WTC11 (cell line): Measurements from ENCODE around the gene NRG3. TPM values are rescaled to one million over a fixed set of nuclear protein-coding genes. Genes with fewer than 3 reads are reported as not detected.

Experiments used
- ATAC-seq: fragments of 200-7000 bp; cut with Tn5 transposase; 2 replicates; pipeline ENCODE4 v1.10.0; 2021; ENCODE audit warnings: mild to moderate bottlenecking, moderate library complexity
- CTCF ChIA-PET: fragments of 300-600 bp; sonication (Branson Sonifier 250); formaldehyde crosslinking; loops from one replicate; lab custom pipeline; 2021; ENCODE audit warnings: antibody characterized with exemption; lab: Charles Lee
- POLR2A ChIA-PET: fragments of 350-600 bp; sonication (Branson Sonifier 250); formaldehyde crosslinking; loops from one replicate; lab custom pipeline; 2021; ENCODE audit warnings: antibody characterized with exemption; lab: Charles Lee
- DNase-seq: peaks from one replicate; pipeline ENCODE4 v3.0.0; 2021; ENCODE audit warnings: low spot score
- H3K27ac Mint-ChIP-seq: 2 replicates; pipeline ENCODE4 v1.8.0; 2021; ENCODE audit warnings: mixed read lengths
- H3K27me3 Mint-ChIP-seq: 2 replicates; pipeline ENCODE4 v1.8.0; 2021; ENCODE audit warnings: low read depth, mild to moderate bottlenecking, moderate library complexity, mixed read lengths
- H3K36me3 Mint-ChIP-seq: 2 replicates; pipeline ENCODE4 v1.8.0; 2021; ENCODE audit warnings: mixed read lengths
- H3K4me1 Mint-ChIP-seq: 2 replicates; pipeline ENCODE4 v1.8.0; 2022; ENCODE audit warnings: mixed read lengths
- H3K4me3 Mint-ChIP-seq: 2 replicates; pipeline ENCODE4 v1.8.0; 2021; ENCODE audit warnings: mild to moderate bottlenecking, moderate library complexity, mixed read lengths
- H3K9me3 Mint-ChIP-seq: 2 replicates; pipeline ENCODE4 v1.8.0; 2021; ENCODE audit warnings: mixed read lengths
- ARID4B ChIP-seq: sonication (generic); formaldehyde crosslinking; IDR thresholded peaks from 2 replicates; pipeline ENCODE4 v1.8.0; 2023; ENCODE audit warnings: missing genetic modification reagents, mild to moderate bottlenecking, borderline replicate concordance
- ATF2 ChIP-seq: sonication (generic); formaldehyde crosslinking; IDR thresholded peaks from 2 replicates; pipeline ENCODE4 v1.8.1; 2022; ENCODE audit warnings: low read depth, missing genetic modification reagents, borderline replicate concordance
- CBFB ChIP-seq: sonication (generic); formaldehyde crosslinking; IDR thresholded peaks from 2 replicates; pipeline ENCODE4 v1.8.1; 2022; ENCODE audit warnings: mild to moderate bottlenecking, low read depth, missing genetic modification reagents
- CDX4 ChIP-seq: fragments of 250-450 bp; sonication (Bioruptor Pico); IDR thresholded peaks from 2 replicates; pipeline ENCODE4 v1.9.0; 2021; ENCODE audit warnings: moderate library complexity, mild to moderate bottlenecking, inconsistent platforms, borderline replicate concordance
- E2F4 ChIP-seq: sonication (generic); formaldehyde crosslinking; IDR thresholded peaks from 2 replicates; pipeline ENCODE4 v1.8.1; 2022; ENCODE audit warnings: low read depth, mild to moderate bottlenecking, moderate library complexity, missing genetic modification reagents, borderline replicate concordance
- EMX1 ChIP-seq: fragments of 250-450 bp; sonication (Bioruptor Pico); IDR thresholded peaks from 2 replicates; pipeline ENCODE4 v1.8.0; 2021; ENCODE audit warnings: mild to moderate bottlenecking
- ESRRA ChIP-seq: sonication (generic); formaldehyde crosslinking; IDR thresholded peaks from 2 replicates; pipeline ENCODE4 v1.8.1; 2022; ENCODE audit warnings: mild to moderate bottlenecking, missing genetic modification reagents, borderline replicate concordance
- FOXK1 ChIP-seq: sonication (generic); formaldehyde crosslinking; IDR thresholded peaks from 2 replicates; pipeline ENCODE4 v1.8.0; 2022; ENCODE audit warnings: mild to moderate bottlenecking, moderate library complexity, missing genetic modification reagents
- FOXP4 ChIP-seq: sonication (generic); formaldehyde crosslinking; IDR thresholded peaks from 2 replicates; pipeline ENCODE4 v1.8.0; 2022; ENCODE audit warnings: mild to moderate bottlenecking, missing genetic modification reagents
- IRF2 ChIP-seq: sonication (generic); formaldehyde crosslinking; IDR thresholded peaks from 2 replicates; pipeline ENCODE4 v1.8.0; 2022; ENCODE audit warnings: low read depth, missing genetic modification reagents, borderline replicate concordance
- MXD4 ChIP-seq: fragments of 250-450 bp; sonication (Bioruptor Pico); IDR thresholded peaks from 2 replicates; pipeline ENCODE4 v1.8.0; 2021; ENCODE audit warnings: mild to moderate bottlenecking, moderate library complexity, borderline replicate concordance
- NR3C1 ChIP-seq: sonication (generic); formaldehyde crosslinking; conservative IDR thresholded peaks from 2 replicates; pipeline ENCODE4 v1.8.1; 2023; ENCODE audit warnings: low read depth, mild to moderate bottlenecking, missing genetic modification reagents
- PRDM15 ChIP-seq: sonication (generic); formaldehyde crosslinking; IDR thresholded peaks from 2 replicates; pipeline ENCODE4 v1.8.0; 2022; ENCODE audit warnings: missing genetic modification reagents
- PRRX2 ChIP-seq: fragments of 250-450 bp; sonication (Bioruptor Pico); IDR thresholded peaks from 2 replicates; pipeline ENCODE4 v1.8.0; 2021; ENCODE audit warnings: mild to moderate bottlenecking
- RORB ChIP-seq: fragments of 250-450 bp; sonication (Bioruptor Pico); IDR thresholded peaks from 2 replicates; pipeline ENCODE4 v1.9.0; 2021; ENCODE audit warnings: mild to moderate bottlenecking
- SP1 ChIP-seq: sonication (generic); formaldehyde crosslinking; conservative IDR thresholded peaks from 2 replicates; pipeline ENCODE4 v1.8.1; 2022; ENCODE audit warnings: missing genetic modification reagents
- USF2 ChIP-seq: sonication (generic); formaldehyde crosslinking; IDR thresholded peaks from 2 replicates; pipeline ENCODE4 v1.8.1; 2023; ENCODE audit warnings: mild to moderate bottlenecking, missing genetic modification reagents, moderate library complexity
- ZMAT4 ChIP-seq: fragments of 250-450 bp; sonication (Bioruptor Pico); IDR thresholded peaks from 2 replicates; pipeline ENCODE4 v1.9.0; 2021; ENCODE audit warnings: mild to moderate bottlenecking
- ZNF121 ChIP-seq: sonication (generic); formaldehyde crosslinking; IDR thresholded peaks from 2 replicates; pipeline ENCODE4 v1.8.0; 2023; ENCODE audit warnings: missing genetic modification reagents
- ZNF219 ChIP-seq: sonication (generic); formaldehyde crosslinking; IDR thresholded peaks from 2 replicates; pipeline ENCODE4 v1.8.0; 2023; ENCODE audit warnings: missing genetic modification reagents, mild to moderate bottlenecking, borderline replicate concordance
- ZNF232 ChIP-seq: sonication (generic); formaldehyde crosslinking; IDR thresholded peaks from 2 replicates; pipeline ENCODE4 v1.8.0; 2022; ENCODE audit warnings: mild to moderate bottlenecking, missing genetic modification reagents
- ZNF263 ChIP-seq: sonication (generic); formaldehyde crosslinking; IDR thresholded peaks from 2 replicates; pipeline ENCODE4 v1.8.1; 2022; ENCODE audit warnings: low read depth, mild to moderate bottlenecking, moderate library complexity, missing genetic modification reagents
- total RNA-seq: library from RNA; stranded (reverse); gene quantifications from 3 replicates; pipeline ENCODE4 v1.2.3, GENCODE V29; 2021

Gene NRG3
- total RNA-seq, 1 experiment from 2014 or later, result 7.0 TPM

- ChIA-PET POLR2A (interaction anchor here (0.5 kb wide), 1 partner anchor 12 kb away, joined by 3 read pairs; no protein-coding TSS in a partner anchor), CTCF (no interaction called here)
- ATAC-seq (0 out of 2 replicates have a peak, but pooled peaks have one; percentile 41), DNase-seq (no peak)
- H3K9me3 Mint-ChIP-seq, result peaks cover 7% of the 10 kb centered on the region; the same call in 1 of the 2 replicates
- H3K27me3 Mint-ChIP-seq, result no peaks in the 10 kb centered on the region
- H3K4me3 Mint-ChIP-seq, result no peak overlapping the region
- H3K36me3 Mint-ChIP-seq, result no peaks in the 10 kb centered on the region
- TF ChIP-seq ESRRA (no peak), E2F4 (CRISPR knock-in tag) (no peak), USF2 (no peak), PRRX2 (CRISPR knock-in tag) (no peak), ARID4B (no peak), ZMAT4 (CRISPR knock-in tag) (no peak), ZNF263 (CRISPR knock-in tag) (no peak), EMX1 (no peak), FOXP4 (no peak), NR3C1 (CRISPR knock-in tag) (no peak), CDX4 (no peak)
- TF ChIP-seq, all 79 proteins: peak for 0
- Mint-ChIP-seq H3K4me1 (peaks cover 19% of the 10 kb centered on the region), H3K27ac (no peak overlapping the region)
Observed at GRCh38 chr10:82267465-82267864, 392.5 kb downstream of the NRG3 start.

GRCh38 chr10:82267960-82268359, 393.0 kb downstream of the NRG3 start:
- ATAC-seq, result no peak
- CTCF ChIA-PET, result no interaction called here
- H3K4me3 Mint-ChIP-seq, result no peak overlapping the region

More at GRCh38 chr10:82267960-82268359, 393.0 kb downstream of the NRG3 start:
- no peak for DNase-seq
- Mint-ChIP-seq H3K27me3 (no peaks in the 10 kb centered on the region), H3K36me3 (no peaks in the 10 kb centered on the region), H3K27ac (no peak overlapping the region), H3K9me3 (peaks cover 7% of the 10 kb centered on the region; the same call in 1 of the 2 replicates), H3K4me1 (peaks cover 19% of the 10 kb centered on the region)
- POLR2A ChIA-PET, result interaction anchor here (0.5 kb wide), 1 partner anchor 12 kb away, joined by 3 read pairs; no protein-coding TSS in a partner anchor
- no peak for TF ChIP-seq MXD4 (CRISPR knock-in tag)
- no peak for TF ChIP-seq ZNF121 (CRISPR knock-in tag)
- TF ChIP-seq FOXK1 (CRISPR knock-in tag), result no peak
- no peak for TF ChIP-seq SP1 (CRISPR knock-in tag)
- no peak for TF ChIP-seq CBFB (CRISPR knock-in tag)
- no peak for TF ChIP-seq ATF2 (CRISPR knock-in tag)
- TF ChIP-seq ZNF232 (CRISPR knock-in tag), result no peak
- no peak for TF ChIP-seq ZNF219
- no peak for TF ChIP-seq PRDM15 (CRISPR knock-in tag)
- TF ChIP-seq RORB, result no peak
- TF ChIP-seq IRF2, result no peak
